Endothelial cell of umbilical vein (primary cell): ENCODE measurements around the gene SUFU. TPM values are rescaled to one million over a fixed set of nuclear protein-coding genes. Genes with fewer than 3 reads are reported as not detected.
A peak's percentile ranks its signal among the peaks of the same experiment; 100 is the strongest.

Experiments
- BruUV-seq: library from RNA; stranded (reverse); fragments of 400-500 nt; replicated peaks from 2 replicates; lab custom pipeline; 2021; lab: Mats Ljungman, UMichigan
- CTCF ChIA-PET: fragments of 300-600, 350-600 bp; sonication (Branson Sonifier 250); formaldehyde crosslinking; loops from one replicate; lab custom pipeline; 2021; ENCODE audit warnings: antibody characterized with exemption, inconsistent platforms; lab: Charles Lee
- POLR2A ChIA-PET: fragments of 300-600, 350-600 bp; sonication (Branson Sonifier 250); formaldehyde crosslinking; loops from one replicate; lab custom pipeline; 2021; ENCODE audit warnings: antibody characterized with exemption, inconsistent platforms; lab: Charles Lee
- DNase-seq: peaks from one replicate; pipeline ENCODE4 v3.0.0-alpha.2; 2011; ENCODE audit warnings: low read depth, low spot score
- FAIRE-seq: peaks from 2 replicates; lab custom pipeline; 2011; peaks lifted over from hg19 to GRCh38; lab: Jason Lieb, UNC
- H2AFZ ChIP-seq: 2 replicates; pipeline ENCODE4 v1.6.0; 2012; ENCODE audit warnings: low read depth, low read length, control low read depth, inconsistent platforms
- H3K27ac ChIP-seq: 2 replicates; pipeline ENCODE4 v1.5.1; 2011; ENCODE audit warnings: low read depth, mild to moderate bottlenecking, control low read depth, low read length, moderate library complexity; ENCODE audit not compliant: insufficient read depth
- H3K27me3 ChIP-seq, 2 experiments: 2 replicates each; pipeline versions ENCODE4 v1.6.0 to v1.6.1; 2011; ENCODE audit warnings: low read length in 2 of 2, mixed read lengths in 1 of 2; ENCODE audit not compliant: control insufficient read depth in 2 of 2, insufficient read depth in 2 of 2
- H3K36me3 ChIP-seq, 2 experiments: 2 replicates in 1 of 2; 3 replicates in 1 of 2; pipeline ENCODE4 v1.5.1; 2011; ENCODE audit warnings: low read length in 2 of 2, mild to moderate bottlenecking in 1 of 2, moderate library complexity in 1 of 2; ENCODE audit not compliant: control insufficient read depth in 2 of 2, insufficient read depth in 2 of 2; ENCODE audit errors: extremely low read depth in 1 of 2
- H3K4me1 ChIP-seq: 3 replicates; pipeline ENCODE4 v1.5.1; 2011; ENCODE audit warnings: mild to moderate bottlenecking, low read length; ENCODE audit not compliant: control insufficient read depth, insufficient read depth; ENCODE audit errors: extremely low read depth
- H3K4me2 ChIP-seq: 2 replicates; pipeline ENCODE4 v1.6.1; 2011; ENCODE audit warnings: low read length, control low read depth, mixed read lengths; ENCODE audit not compliant: insufficient read depth
- H3K4me3 ChIP-seq, 3 experiments: fragments of 200-600 bp in 1 of 3; sonication (generic), shearing (Covaris generic) in 1 of 3; replicated peaks in 1 of 3; 2 replicates each; pipeline ENCODE4 v1.5.1; 2011 to 2016; ENCODE audit warnings: control low read depth in 3 of 3, low read length in 3 of 3, mild to moderate bottlenecking in 2 of 3, inconsistent platforms in 1 of 3, low read depth in 1 of 3, moderate library complexity in 1 of 3; ENCODE audit not compliant: insufficient read depth in 1 of 3
- H3K79me2 ChIP-seq: 2 replicates; pipeline ENCODE4 v1.6.0; 2012; ENCODE audit warnings: low read length, inconsistent platforms; ENCODE audit not compliant: control insufficient read depth, insufficient read depth
- H3K9ac ChIP-seq: replicated peaks from 2 replicates; pipeline ENCODE3; 2011; ENCODE audit warnings: low read length, control low read depth; ENCODE audit not compliant: insufficient read depth; ENCODE audit errors: extremely low read depth
- H3K9me1 ChIP-seq: replicated peaks from 3 replicates; pipeline ENCODE4 v1.6.0; 2011; ENCODE audit warnings: mild to moderate bottlenecking, low read length; ENCODE audit not compliant: control insufficient read depth, insufficient read depth; ENCODE audit errors: extremely low read depth
- H3K9me3 ChIP-seq: replicated peaks from 2 replicates; pipeline ENCODE4 v1.5.1; 2012; ENCODE audit warnings: low read length, inconsistent platforms; ENCODE audit not compliant: control insufficient read depth, insufficient read depth
- H4K20me1 ChIP-seq: replicated peaks from 2 replicates; pipeline ENCODE3; 2011; ENCODE audit warnings: mild to moderate bottlenecking, low read length; ENCODE audit not compliant: control insufficient read depth, insufficient read depth; ENCODE audit errors: extremely low read depth
- CTCF ChIP-seq, 2 donors: IDR thresholded peaks; 1 replicate in 1 of 2; 2 replicates in 1 of 2; pipeline ENCODE4 v1.5.1; 2011; ENCODE audit warnings: low read length in 2 of 2, mild to moderate bottlenecking in 2 of 2, moderate library complexity in 2 of 2, control low read depth in 1 of 2, inconsistent platforms in 1 of 2, low read depth in 1 of 2; ENCODE audit not compliant: insufficient read depth in 1 of 2; ENCODE audit errors: extremely low read depth in 1 of 2
- EZH2 ChIP-seq: IDR thresholded peaks from 2 replicates; pipeline ENCODE4 v1.6.1; 2012; ENCODE audit warnings: borderline replicate concordance, low read depth, mild to moderate bottlenecking, moderate library complexity, low read length, inconsistent platforms; ENCODE audit not compliant: severe bottlenecking
- dilution Hi-C: fragments of 300-500 bp; cut with MboI; formaldehyde crosslinking; loops from one replicate; pipeline ENCODE4 v1.15.0; 2019; ENCODE audit warnings: low sequenced_read_pairs; ENCODE audit not compliant: extremely low pct_ligation_motif_present
- intact Hi-C: fragments of 100-400 bp; cut with micrococcal nuclease; formaldehyde crosslinking; loops from one replicate; pipeline ENCODE4 v1.10.0; 2022
- polyA plus RNA-seq, 4 experiments: library from polyadenylated mRNA; depleted of rRNA in 3 of 4; stranded (reverse) in 3 of 4; unstranded in 1 of 4; fragments of >200 nt; gene quantifications; 2 replicates each; pipeline versions ENCODE4 v1.2.1 to v1.2.3, GENCODE V29; 2011 to 2012; ENCODE audit warnings: missing spikeins in 1 of 4
- total RNA-seq: library from RNA; stranded (reverse); gene quantifications from 2 replicates; pipeline ENCODE4 v1.2.3, GENCODE V29; 2021

SUFU gene
- total and polyA plus RNA-seq, 2 donors (not counting 3 experiments of a cell fraction or from before 2014, with no cell fraction given) = 10.1 to 16.3 TPM

- no peaks in the 10 kb centered on the region for H4K20me1 ChIP-seq
- FAIRE-seq (peak; percentile 91), DNase-seq (peak; percentile 86)
- H3K9ac ChIP-seq = no peak overlapping the region
- intact Hi-C loops (loop anchor here (1.0 to 10.0 kb wide), 4 partner anchors 80 to 419 kb away; partner anchors contain the start of genes NFKB2 and SUFU), dilution Hi-C loops (no loop called here)
- H3K4me2 ChIP-seq = no peak overlapping the region
- no peaks in the 10 kb centered on the region for H3K36me3 ChIP-seq
- H3K9me3 ChIP-seq = no peaks in the 10 kb centered on the region
- H3K4me1 ChIP-seq = peaks cover 16% of the 10 kb centered on the region
- no peaks in the 10 kb centered on the region for H3K27me3 ChIP-seq
- BruUV-seq = no TSS peak
- no peak overlapping the region for H3K27ac ChIP-seq
- no peaks in the 10 kb centered on the region for H3K9me1 ChIP-seq
- CTCF ChIA-PET = interaction anchor here (0.6 to 6.6 kb wide), 71 partner anchors 9 to 414 kb away, joined by 3 to 261 read pairs (median 5); partner anchors contain the start of genes ACTR1A, ARL3, C10orf95 and CUEDC2
- no peak overlapping the region for H2AFZ ChIP-seq
- no peak for TF ChIP-seq EZH2
- TF ChIP-seq CTCF (IDR thresholded peaks at IDR 0.05; ENCODE audit: extremely low read depth in 1 of 2, insufficient read depth in 1 of 2, low read depth in 1 of 2, low read length in 2 of 2) = peak; percentile 78 to 79
- POLR2A ChIA-PET = interaction anchor here (0.7 to 1.3 kb wide), 4 partner anchors 63 to 81 kb away, joined by 3 to 4 read pairs (median 4); partner anchors contain the start of gene SUFU
- H3K79me2 ChIP-seq = no peaks in the 10 kb centered on the region
- H3K4me3 ChIP-seq = no peak overlapping the region
These were observed 80.0 kb downstream of the SUFU start for GRCh38 chr10:102583435-102584417.
